ENCODE measurements around the gene PTPN14. TPM values are rescaled to one million over a fixed set of nuclear protein-coding genes. Genes with fewer than 3 reads are reported as not detected.

The PTPN14 gene
- polyA plus RNA-seq, 1 donor from 2014 or later: 0.07 TPM

DNA sequence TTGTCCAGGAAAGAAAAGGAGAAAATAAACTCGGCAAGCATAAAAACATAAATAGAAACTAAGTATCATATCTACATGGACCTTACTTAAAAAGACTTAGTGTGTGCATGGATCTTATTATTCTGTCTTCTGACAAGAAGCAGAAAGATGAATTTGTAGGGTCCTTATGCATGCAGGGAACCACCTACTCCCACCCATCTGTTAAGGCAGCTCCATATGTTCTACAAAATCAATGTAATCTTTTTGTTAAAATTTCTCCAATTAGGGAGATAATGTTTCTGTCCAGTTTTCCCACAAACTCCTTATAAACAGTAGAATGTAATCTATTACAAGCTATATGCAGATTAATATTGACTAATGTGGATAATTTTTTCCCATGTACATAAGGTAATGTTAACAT, 13.9 kb upstream of the PTPN14 start:
- Histone ChIP-seq H4K20me1 (ENCODE audit: insufficient read depth) (no peaks in the 10 kb centered on the region), H3K9me3 (ENCODE audit: low read length) (no peaks in the 10 kb centered on the region), H3K27ac (ENCODE audit: low read length) (no peak overlapping the region), H3F3A (ENCODE audit: insufficient read depth, low read length, poor library complexity, severe bottlenecking) (no peaks in the 10 kb centered on the region), H3K4me3 (ENCODE audit: low read length) (no peak overlapping the region), H3K9ac (ENCODE audit: low read length) (no peak overlapping the region), H2AFZ (ENCODE audit: low read depth, low read length) (no peak overlapping the region), H3K27me3 (ENCODE audit: insufficient read depth, low read depth, low read length) (no peaks in the 10 kb centered on the region), H3K4me2 (ENCODE audit: low read length) (no peak overlapping the region), H3K36me3 (ENCODE audit: insufficient read depth, low read length) (no peaks in the 10 kb centered on the region), H3K9me2 (ENCODE audit: insufficient read depth, low read length) (no peaks in the 10 kb centered on the region), H3K79me2 (replicated peaks; ENCODE audit: insufficient read depth, low read length) (no peaks in the 10 kb centered on the region)
- TF ChIP-seq, protein P1, sequence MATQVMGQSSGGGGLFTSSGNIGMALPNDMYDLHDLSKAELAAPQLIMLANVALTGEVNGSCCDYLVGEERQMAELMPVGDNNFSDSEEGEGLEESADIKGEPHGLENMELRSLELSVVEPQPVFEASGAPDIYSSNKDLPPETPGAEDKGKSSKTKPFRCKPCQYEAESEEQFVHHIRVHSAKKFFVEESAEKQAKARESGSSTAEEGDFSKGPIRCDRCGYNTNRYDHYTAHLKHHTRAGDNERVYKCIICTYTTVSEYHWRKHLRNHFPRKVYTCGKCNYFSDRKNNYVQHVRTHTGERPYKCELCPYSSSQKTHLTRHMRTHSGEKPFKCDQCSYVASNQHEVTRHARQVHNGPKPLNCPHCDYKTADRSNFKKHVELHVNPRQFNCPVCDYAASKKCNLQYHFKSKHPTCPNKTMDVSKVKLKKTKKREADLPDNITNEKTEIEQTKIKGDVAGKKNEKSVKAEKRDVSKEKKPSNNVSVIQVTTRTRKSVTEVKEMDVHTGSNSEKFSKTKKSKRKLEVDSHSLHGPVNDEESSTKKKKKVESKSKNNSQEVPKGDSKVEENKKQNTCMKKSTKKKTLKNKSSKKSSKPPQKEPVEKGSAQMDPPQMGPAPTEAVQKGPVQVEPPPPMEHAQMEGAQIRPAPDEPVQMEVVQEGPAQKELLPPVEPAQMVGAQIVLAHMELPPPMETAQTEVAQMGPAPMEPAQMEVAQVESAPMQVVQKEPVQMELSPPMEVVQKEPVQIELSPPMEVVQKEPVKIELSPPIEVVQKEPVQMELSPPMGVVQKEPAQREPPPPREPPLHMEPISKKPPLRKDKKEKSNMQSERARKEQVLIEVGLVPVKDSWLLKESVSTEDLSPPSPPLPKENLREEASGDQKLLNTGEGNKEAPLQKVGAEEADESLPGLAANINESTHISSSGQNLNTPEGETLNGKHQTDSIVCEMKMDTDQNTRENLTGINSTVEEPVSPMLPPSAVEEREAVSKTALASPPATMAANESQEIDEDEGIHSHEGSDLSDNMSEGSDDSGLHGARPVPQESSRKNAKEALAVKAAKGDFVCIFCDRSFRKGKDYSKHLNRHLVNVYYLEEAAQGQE (IDR thresholded peaks at IDR 0.05; ENCODE audit: borderline replicate concordance): no peak
- TF ChIP-seq TAF1 (IDR thresholded peaks at IDR 0.05; ENCODE audit: low read depth) (no peak), EP300 (conservative IDR thresholded peaks at IDR 0.05; ENCODE audit: poor library complexity, severe bottlenecking) (no peak)
- TF ChIP-seq, protein P2, sequence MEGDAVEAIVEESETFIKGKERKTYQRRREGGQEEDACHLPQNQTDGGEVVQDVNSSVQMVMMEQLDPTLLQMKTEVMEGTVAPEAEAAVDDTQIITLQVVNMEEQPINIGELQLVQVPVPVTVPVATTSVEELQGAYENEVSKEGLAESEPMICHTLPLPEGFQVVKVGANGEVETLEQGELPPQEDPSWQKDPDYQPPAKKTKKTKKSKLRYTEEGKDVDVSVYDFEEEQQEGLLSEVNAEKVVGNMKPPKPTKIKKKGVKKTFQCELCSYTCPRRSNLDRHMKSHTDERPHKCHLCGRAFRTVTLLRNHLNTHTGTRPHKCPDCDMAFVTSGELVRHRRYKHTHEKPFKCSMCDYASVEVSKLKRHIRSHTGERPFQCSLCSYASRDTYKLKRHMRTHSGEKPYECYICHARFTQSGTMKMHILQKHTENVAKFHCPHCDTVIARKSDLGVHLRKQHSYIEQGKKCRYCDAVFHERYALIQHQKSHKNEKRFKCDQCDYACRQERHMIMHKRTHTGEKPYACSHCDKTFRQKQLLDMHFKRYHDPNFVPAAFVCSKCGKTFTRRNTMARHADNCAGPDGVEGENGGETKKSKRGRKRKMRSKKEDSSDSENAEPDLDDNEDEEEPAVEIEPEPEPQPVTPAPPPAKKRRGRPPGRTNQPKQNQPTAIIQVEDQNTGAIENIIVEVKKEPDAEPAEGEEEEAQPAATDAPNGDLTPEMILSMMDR (IDR thresholded peaks at IDR 0.05; ENCODE audit: poor library complexity, severe bottlenecking): no peak

DNA sequence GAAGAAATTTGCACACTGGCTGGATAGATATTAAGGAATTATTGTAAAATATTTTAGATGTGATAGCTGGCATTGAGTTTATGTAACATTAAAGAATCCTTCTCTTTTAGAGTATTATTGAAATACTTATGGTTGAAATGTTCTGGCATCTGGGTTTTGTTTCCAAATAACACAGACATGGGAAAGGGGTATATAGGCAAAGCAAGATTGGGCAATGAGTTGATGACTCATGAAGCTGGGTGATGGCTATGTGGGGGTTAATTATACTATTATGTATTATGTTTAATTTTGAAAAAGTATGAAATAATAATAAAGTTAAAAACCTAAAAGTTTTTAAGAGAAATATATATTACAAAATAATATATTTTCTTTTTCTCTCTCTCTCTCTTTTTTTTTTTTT, 12.5 kb upstream of the PTPN14 start:
- Histone ChIP-seq H3K9ac (ENCODE audit: low read length) (no peak overlapping the region), H3K36me3 (ENCODE audit: insufficient read depth, low read length) (no peaks in the 10 kb centered on the region), H2AFZ (ENCODE audit: low read depth, low read length) (no peak overlapping the region), H3K9me3 (ENCODE audit: low read length) (no peaks in the 10 kb centered on the region), H3K27me3 (ENCODE audit: insufficient read depth, low read depth, low read length) (no peaks in the 10 kb centered on the region), H4K20me1 (ENCODE audit: insufficient read depth) (no peaks in the 10 kb centered on the region), H3K79me2 (replicated peaks; ENCODE audit: insufficient read depth, low read length) (no peaks in the 10 kb centered on the region), H3F3A (ENCODE audit: insufficient read depth, low read length, poor library complexity, severe bottlenecking) (no peaks in the 10 kb centered on the region), H3K4me2 (ENCODE audit: low read length) (no peak overlapping the region), H3K4me3 (ENCODE audit: low read length) (no peak overlapping the region), H3K9me2 (ENCODE audit: insufficient read depth, low read length) (no peaks in the 10 kb centered on the region), H3K27ac (ENCODE audit: low read length) (no peak overlapping the region)
- TF ChIP-seq TAF1 (IDR thresholded peaks at IDR 0.05; ENCODE audit: low read depth) (no peak), POLR2AphosphoS5 (IDR thresholded peaks at IDR 0.05) (no peak), MXI1 (conservative IDR thresholded peaks at IDR 0.05; ENCODE audit: poor library complexity, severe bottlenecking) (no peak), RAD21 (conservative IDR thresholded peaks at IDR 0.05) (no peak), EZH2 (IDR thresholded peaks at IDR 0.05; ENCODE audit: borderline replicate concordance, insufficient read depth, low read length, poor library complexity, severe bottlenecking) (no peak), EP300 (conservative IDR thresholded peaks at IDR 0.05; ENCODE audit: poor library complexity, severe bottlenecking) (no peak), SMC3 (conservative IDR thresholded peaks at IDR 0.05; ENCODE audit: poor library complexity) (no peak)
- TF ChIP-seq, protein P1 (IDR thresholded peaks at IDR 0.05; ENCODE audit: borderline replicate concordance): no peak
- TF ChIP-seq, protein P2 (IDR thresholded peaks at IDR 0.05; ENCODE audit: poor library complexity, severe bottlenecking): no peak

Data from neural cell (in vitro differentiated cells).